GM19043 (cell line): ENCODE results near the gene SMIM34.
"Not testable (repeated sequence)": the region's sequence is repeated elsewhere in the genome, so short reads cannot be mapped to it uniquely, and the experiment has no call there.

ENCODE experiments used
- ATAC-seq: cut with Tn5 transposase; IDR thresholded peaks from one replicate; pipeline ENCODE4 v1.9.1; 2021; ENCODE audit warnings: low read depth; ENCODE audit not compliant: unreplicated experiment

SMIM34 gene, protein sequence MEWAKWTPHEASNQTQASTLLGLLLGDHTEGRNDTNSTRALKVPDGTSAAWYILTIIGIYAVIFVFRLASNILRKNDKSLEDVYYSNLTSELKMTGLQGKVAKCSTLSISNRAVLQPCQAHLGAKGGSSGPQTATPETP

DNA sequence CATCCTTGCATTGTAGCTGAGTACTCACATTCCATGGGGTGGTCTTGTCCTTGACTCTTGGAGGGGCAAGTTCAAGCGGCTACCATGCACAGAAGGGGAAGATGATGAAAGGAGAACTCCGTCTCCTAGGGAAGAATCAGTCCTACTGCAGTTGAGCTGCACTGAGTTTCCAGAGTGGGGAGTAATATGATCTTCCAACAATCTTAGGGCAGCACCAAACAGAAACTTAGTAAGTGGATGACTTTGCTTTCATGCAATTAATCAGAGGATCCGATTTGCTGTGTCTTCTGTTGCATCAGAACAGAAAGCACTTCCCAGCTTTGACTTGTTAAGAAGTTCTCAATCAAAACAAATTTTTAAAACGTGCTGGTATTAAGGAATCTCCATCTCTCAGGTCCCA, at the start of gene SMIM34:
Gene SMIM34, minus strand, starts transcription at position 147 of the 400 bp plus-strand sequence. Its CDS starts 112 bp downstream, at position 35.
- not testable (repeated sequence) for ATAC-seq

DNA sequence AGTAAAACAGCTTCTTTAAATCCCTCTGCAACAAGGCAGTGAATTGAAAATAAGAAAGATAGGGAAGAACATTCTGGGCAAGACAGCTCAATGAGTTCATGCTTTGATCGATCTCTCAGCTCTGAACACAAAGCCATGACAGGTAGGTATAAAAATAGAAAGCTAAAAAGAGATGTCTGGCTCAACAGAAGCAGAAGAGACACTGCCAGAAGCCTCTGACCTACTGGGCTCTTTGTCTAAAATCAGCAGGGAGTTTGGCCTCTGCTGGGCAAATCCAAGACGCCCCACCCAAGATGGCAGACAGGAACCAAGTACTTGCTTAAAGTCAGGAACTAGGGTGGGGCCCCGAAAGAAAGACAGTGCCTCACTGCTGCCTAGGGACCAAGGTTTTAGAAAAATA, 43.6 kb upstream of the SMIM34 start:
- not testable (repeated sequence) for ATAC-seq

DNA sequence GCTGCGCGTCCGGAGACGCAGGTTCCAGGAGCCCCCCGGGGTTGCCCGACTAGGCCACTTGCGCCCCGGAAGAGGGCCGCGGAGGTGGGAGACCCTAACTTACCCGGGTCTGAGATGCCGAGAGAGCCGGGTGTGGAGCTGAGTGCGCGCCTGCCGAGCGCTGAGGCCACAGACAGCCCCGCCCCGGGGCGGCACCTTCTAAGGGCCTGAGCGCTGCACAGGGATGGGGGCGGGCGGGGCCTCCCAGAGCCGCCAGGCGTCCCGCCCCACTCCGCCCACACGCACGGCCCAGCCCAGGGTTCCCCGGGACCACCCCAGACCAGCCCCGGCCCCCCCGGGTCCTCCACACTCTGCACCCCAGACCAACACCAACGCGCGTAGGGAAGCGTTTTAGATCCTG, 35.7 kb upstream of the SMIM34 start:
- not testable (repeated sequence) for ATAC-seq

DNA sequence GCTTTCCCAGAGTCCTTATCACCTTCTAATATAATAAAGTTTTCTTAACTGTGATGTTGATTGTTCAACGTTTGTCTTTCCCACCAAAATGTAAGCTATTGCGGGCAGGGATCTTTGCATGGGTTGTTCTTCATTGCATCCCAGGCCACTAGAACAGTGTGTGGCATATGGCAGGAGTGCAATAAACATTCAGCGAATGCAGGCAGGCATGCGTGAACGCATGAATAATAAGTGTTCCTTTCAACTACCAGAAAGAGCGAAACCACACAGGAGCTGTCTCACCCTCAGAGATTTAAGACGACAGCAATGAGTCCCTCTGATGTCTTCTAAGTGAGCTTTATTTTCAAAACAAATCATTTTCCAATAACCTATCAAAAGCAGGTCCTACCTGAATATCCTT, 34.5 kb upstream of the SMIM34 start:
- not testable (repeated sequence) for ATAC-seq

DNA sequence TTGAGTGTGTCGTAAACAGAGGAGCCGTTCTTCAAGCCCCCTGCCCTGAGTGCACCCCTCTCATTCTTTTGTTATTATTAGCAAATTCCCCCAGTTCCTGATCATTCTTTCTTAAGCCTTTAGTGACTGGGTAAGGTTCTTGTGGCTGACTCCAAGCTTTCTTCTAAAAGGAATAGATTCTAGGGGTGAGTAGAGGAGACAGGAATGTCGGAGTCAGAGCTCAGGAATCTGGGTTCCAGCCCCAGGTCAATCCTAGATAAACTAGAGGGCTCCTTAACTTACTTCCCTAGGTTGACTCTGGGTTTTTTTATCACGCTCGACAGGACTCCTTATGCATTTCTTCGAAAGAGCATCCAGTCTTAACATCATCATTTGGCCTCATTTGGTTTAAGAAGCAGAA, 32.4 kb upstream of the SMIM34 start:
- ATAC-seq, result not testable (repeated sequence)

DNA sequence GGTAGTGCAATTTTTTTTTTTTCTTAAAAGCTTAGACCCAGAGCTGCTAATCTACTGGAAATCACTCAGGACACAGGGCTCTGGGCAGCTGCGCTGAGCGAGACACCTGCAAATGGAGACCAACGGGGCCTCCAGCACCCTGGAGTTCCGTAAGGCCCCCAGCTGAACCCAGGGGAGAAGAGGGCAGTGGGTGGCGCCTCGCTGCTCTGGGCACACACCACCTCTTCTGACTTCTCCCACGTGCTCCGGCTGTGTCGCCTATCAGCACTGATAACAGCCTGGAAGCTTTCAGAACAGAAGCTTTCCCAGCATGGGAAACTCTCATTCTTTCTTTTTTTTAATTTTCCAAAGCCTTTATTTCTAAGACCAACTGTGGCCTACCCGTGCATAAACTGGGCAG, 31.9 kb upstream of the SMIM34 start:
- not testable (repeated sequence) for ATAC-seq

DNA sequence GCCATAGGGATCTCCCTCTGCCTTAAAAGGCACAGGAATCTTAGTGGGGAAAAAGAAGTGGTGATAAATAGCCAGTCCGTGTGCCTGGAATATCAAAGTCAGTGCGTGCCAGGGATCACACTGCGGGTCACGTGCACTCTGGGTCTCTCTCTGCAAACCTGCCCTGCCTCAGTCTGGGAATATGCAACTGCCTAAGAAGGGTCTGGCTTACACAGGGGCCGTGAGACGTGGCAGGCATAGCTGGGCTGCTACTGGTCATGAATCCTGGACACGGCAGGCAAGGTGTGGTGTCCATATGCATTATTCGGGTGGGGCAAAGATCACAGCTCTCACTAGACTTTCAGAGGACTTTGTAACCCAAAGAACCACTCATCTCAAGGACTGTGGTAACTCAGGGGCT, 23.3 kb upstream of the SMIM34 start:
- not testable (repeated sequence) for ATAC-seq

DNA sequence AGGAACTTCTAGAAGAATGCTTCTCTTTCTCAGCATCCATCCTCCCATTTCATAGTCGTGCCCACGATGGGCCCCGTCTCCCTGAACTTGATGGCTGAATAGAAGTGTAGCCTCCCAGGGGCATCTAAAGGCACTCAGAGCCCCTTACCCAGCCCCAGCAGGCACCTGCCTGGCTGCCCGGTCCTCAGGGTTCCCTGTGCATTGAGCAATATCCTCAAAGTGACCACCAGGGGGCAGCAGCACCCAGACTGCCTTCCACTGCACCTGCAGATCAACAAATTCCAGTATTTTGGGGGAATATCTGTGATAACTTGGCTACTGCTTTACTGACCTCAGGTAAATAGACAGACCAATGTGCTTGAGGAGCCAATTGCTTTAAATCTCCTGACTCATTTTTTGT, 19.7 kb upstream of the SMIM34 start:
- not testable (repeated sequence) for ATAC-seq

DNA sequence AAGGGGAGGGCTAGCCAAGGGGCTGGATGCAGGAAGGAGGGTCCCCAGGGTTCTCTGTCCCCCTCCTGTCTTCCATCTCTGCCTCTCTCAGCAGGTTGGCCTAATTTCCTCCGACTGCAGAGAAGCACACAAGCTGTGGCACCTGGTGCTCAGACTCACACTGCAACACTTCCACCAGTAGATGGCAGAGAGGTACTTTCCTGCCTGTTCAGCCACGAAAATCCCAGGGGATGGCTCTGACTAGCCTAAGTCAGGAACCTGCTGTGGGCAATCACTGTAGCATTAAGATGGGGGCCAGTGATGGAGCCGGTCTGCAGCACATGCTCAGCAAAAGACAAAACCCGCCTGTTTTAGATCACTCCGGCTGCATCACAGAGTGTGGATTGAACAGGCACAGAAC, 6.0 kb upstream of the SMIM34 start:
- ATAC-seq, result not testable (repeated sequence)

DNA sequence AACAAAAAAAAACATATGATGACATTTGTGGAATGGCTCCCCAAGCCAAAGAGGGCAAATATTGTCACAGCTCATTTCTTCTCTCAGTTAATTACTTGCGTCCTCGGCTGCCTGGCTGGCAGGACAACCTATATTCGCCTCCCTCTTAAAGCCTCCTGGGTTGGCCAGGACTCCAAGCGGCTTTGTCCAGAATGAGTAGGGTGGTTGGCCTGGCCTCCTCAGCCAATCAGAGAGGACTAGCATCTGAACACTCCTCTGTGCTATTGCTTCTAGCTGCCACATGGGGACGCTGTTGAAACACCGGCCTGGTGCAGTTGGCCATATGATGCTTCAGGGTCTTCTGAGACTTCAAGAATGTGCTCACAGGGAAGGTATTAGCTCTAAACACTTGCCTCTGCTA, 4.7 kb upstream of the SMIM34 start:
- not testable (repeated sequence) for ATAC-seq

DNA sequence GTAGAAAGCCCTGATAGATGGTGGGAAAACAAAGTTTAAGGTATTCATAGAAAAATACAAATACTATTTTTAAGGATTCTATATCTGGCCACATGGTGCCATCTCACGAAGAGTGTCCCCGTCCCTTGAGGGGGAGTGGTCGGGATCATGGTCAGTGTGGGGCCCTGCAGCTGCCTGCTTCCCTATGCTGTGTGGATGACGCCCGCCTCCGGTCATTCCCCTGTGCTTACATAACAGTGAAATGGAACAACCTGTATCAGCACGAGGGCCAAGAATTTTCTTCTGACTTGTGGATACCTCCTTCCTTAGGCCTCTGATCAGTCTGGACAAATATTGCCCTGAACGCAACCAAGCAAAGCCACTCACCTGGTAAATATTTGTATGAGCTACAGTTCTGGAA, 3.6 kb upstream of the SMIM34 start:
- not testable (repeated sequence) for ATAC-seq

DNA sequence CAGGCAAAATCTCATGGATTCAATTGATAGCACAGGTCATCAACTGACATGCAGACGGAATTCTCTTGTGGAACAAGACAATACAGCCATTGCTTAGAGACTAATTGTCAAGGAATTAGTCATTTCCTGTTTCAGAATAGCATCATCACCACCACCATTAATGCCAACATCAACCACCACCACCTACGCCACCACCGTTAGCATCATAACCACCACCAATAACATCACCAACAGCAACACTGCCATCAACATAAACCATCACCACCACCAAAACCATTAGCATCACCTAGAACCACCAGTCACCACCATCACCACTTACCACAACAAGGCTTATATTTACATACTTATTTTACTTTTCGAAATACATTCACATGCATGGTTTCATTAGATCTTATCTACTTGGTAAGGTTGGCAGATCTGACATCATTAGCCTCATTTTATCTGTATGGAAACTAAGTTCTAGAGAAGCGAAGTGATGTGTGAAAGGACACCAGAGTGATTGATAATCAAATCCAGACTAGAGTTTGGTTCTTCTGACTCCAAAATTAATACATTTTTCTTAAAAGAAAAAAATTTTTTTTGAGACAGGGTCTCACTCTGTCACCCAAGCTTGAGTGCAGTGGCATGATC, 6.2 kb downstream of the SMIM34 start:
- ATAC-seq, result not testable (repeated sequence)

DNA sequence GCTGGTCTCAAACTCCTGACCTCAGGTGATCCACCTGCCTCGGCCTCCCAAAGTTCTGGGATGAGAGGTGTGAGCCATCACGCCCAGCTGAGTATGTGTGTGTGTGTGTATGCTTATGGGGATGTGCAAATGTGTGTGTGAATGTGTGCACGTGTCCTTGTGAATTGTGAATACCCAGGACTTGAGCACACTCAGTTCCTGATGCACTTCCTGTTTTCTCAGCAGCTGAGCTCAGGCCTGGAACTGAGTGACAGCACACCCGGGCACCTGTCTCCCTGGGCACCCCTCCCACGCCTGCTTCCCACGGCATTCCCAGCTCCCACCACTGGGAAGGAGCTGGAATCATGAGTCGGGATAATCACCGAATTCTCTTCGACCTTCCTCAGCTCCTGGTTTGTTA, 16.5 kb downstream of the SMIM34 start:
- not testable (repeated sequence) for ATAC-seq

DNA sequence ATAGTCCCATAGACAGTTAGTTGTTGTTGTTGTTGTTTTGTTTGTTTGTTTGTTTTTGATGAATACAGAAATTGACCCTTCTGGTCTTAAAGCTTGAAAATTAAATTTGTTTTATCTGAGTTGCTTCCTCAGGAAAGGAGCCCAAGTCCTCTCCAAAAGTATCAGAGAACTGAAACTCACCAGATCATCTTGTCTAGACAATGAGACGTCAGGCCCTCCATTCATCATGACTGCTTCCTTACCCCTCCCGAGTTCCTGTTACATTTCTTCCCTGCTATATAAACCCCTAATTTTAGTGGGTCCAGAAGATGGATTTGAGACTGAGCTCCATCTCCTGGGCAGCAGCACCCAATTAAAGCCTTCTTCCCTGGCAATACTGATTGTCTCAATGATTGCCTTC, 17.1 kb downstream of the SMIM34 start:
- ATAC-seq, result not testable (repeated sequence)

DNA sequence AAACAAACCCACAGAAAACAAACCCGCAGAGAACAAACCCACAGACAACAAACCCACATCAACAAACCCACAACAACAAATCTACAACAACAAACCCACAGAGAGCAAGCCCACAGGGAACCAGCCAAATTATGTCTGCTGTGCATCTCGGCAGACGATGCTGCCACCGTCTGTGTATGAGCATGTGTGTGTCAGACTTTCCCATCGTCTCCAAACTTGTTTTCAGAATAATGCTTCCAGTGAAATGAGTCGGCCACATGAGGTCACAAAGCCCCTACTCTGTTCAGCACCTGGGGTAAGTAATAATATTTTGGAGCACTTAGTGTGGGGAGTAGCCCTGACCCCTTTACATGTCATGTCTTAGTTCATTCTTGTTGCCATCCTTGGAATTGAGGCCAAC, 17.6 kb downstream of the SMIM34 start:
- ATAC-seq, result not testable (repeated sequence)

DNA sequence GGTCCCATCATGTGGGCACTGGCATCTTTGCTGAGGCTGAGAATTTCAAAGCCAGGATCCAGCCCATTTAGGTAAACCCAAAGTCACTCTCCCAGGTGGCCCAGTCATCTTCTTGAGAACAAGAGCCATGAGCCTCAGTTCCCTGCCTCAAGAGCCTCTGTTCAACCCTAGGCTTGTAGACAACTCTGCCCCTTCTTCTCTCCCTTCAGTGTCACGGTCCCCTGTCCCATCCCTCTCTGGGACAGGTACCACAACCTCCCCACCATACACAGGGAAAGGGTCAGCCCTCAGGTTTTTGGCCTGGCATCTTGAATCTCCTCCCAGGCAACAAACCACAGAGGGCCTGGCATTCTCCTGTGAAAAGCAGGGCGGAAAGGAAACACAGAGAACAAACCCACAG, 18.1 kb downstream of the SMIM34 start:
- not testable (repeated sequence) for ATAC-seq

DNA sequence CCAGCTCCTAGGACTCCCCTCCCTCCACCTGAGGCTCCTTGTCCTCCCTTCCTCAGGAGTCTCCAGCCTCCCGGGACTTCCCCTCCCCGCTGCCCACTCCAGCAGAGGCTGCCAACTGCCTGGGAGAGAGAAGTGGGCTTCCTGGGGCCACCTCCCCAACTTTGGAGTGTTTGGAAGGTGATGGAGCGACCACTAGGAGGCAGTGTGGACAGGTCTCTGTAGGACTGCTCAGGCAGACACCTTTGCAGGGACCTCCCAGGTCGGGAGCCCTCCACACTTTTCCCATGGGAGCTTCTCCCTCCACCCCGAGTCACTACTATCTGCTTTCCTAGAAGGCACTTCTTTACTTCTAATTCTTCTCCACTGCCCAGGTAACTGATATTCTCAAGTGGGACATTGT, 19.0 kb downstream of the SMIM34 start:
- ATAC-seq, result not testable (repeated sequence)

DNA sequence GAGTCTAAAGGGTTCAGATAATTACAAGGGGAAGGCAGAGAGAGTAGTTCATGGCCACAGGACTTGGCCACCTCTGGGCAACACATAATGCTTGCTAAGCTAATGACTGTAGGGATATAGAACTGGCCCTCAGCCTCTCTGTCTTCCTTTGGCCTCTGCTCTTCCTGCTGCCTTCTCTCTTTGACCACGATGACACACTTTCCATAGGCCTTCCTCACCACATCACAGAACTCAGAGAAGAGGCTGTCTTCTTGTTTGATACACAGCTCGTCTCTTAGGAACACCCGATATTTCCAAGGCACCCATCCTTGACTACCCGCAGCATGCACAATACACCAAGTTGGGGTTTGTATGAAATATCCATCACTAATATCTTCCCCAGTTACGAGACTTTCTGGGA, 23.2 kb downstream of the SMIM34 start:
- not testable (repeated sequence) for ATAC-seq

DNA sequence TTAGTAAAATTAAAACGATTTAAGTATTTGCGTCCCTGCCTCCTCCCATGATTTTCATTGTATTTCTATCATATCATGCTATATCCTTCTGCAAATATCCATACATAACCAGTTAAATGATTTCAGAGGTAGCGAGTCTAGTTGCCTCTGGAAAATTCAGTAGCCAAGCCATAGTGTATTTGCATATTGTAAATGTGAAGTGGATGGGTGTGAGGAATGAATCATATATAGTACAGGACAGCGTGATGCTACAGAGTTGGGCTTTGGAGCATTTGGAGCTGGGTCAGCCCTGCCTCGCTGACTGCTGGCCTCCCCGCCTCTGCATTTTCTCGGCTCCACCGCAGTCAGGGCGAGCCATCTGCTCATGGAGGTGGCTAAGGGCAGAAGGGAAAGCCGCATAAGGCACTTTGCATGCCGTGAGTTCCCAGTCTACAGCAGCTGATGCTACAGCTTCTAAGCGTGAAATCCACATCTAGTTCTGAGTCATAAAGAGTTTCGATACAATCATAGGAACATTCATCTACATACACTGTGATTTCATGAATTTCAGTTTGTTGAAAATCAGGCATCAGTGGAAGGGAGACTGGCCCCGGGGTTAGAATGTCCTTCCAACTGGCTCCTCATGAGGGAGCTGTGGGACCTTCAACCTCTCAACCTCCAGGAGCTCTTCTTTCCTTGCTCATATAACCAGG, 39.9 kb downstream of the SMIM34 start:
- not testable (repeated sequence) for ATAC-seq

DNA sequence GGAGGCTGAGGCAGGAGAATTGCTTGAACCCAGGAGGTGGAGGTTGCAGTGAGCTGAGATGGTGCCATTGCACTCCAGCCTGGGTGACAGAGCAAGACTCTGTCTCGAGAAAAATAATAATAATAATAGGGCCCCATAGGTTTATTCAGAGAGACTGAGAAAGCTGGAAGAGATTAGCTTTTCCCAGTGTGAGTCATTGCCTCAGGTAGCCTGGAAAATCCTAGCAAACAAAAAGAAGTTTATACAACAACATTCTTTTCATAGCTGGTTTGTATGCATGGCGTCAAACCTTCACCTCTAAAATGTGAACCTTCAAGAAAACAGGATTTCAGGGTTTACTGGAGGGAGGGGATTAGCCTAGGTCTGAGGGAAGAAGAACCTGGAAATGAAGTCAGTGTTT, 40.6 kb downstream of the SMIM34 start:
- ATAC-seq, result not testable (repeated sequence)

DNA sequence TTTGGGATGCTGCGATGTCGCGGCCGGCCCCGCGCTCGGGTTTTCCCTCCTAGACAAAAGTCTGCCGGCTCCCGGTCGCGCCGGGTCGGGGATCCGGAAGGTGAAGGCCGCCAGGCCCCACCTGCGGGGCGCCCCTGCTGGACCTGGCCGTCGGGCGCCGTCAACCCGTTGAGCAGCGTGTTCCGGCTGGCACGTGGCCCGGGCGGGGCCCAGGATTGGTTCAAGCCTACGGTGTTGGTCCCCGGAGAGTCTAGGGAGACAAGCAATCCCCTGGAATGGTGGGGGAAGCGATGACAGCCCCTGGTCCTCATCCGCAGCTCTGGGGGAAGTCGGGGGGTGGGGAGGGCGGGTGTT, 48.2 kb downstream of the SMIM34 start:
- peak; percentile 74 for ATAC-seq
